Urinary bladder (tissue), 4 donors: Measurements from ENCODE around the gene RNASET2. TPM values are rescaled to one million over a fixed set of nuclear protein-coding genes. Genes with fewer than 3 reads are reported as not detected.

Experiments
- DNase-seq: peaks from one replicate; pipeline ENCODE4 v3.0.0-alpha.2; 2015; ENCODE audit errors: extremely low spot score
- H3K27ac ChIP-seq: one replicate; pipeline ENCODE4 v1.5.1; 2013; ENCODE audit warnings: low read depth, mild to moderate bottlenecking, moderate library complexity
- H3K36me3 ChIP-seq: one replicate; pipeline ENCODE4 v1.6.1; 2013; ENCODE audit warnings: mild to moderate bottlenecking, moderate library complexity; ENCODE audit not compliant: insufficient read depth
- H3K4me1 ChIP-seq: one replicate; pipeline ENCODE4 v1.6.1; 2013; ENCODE audit warnings: mild to moderate bottlenecking, moderate library complexity; ENCODE audit not compliant: insufficient read depth
- H3K4me3 ChIP-seq: one replicate; pipeline ENCODE4 v1.5.1; 2013; ENCODE audit warnings: low read depth, low read length
- WGBS: extraction: QIAGEN DNeasy Blood & Tissue Kit; methylation state at CpG from one replicate; pipeline ENCODE4 v1.1.7; 2013; 5-methylcytosine and 5-hydroxymethylcytosine counted together
- polyA plus RNA-seq: library from polyadenylated mRNA; stranded (reverse); fragments of 200-250 nt; gene quantifications from one replicate; pipeline ENCODE4 v1.2.3, GENCODE V29; 2013
- total RNA-seq: library from RNA; depleted of rRNA; stranded (reverse); fragments of >200 nt; gene quantifications from one replicate; pipeline ENCODE4 v1.2.3, GENCODE V29; 2014
- donor health status: healthy with polysubstance abuse.
- donor health status: healthy.

Gene RNASET2
- total and polyA plus RNA-seq, 2 donors = 42.8 to 54.5 TPM

GRCh38 chr6:166947251-166947650 lies 9.1 kb downstream of the RNASET2 start:
- 90% methylated on average over 5 of the region's 5 CpGs for WGBS
- no peaks in the 10 kb centered on the region for H3K4me1 ChIP-seq
- no peak overlapping the region for H3K27ac ChIP-seq
- no peak overlapping the region for H3K4me3 ChIP-seq
- DNase-seq = no peak
- H3K36me3 ChIP-seq = peaks cover 3% of the 10 kb centered on the region

- no peak for DNase-seq
- WGBS = 95% methylated on average over 16 of the region's 16 CpGs
- Histone ChIP-seq H3K4me1 (no peaks in the 10 kb centered on the region), H3K27ac (no peak overlapping the region), H3K4me3 (no peak overlapping the region), H3K36me3 (peaks cover 3% of the 10 kb centered on the region)
These were observed 10.2 kb downstream of the RNASET2 start for GRCh38 chr6:166946125-166946524.

GRCh38 chr6:166944666-166945256 lies 11.6 kb downstream of the RNASET2 start:
- Histone ChIP-seq H3K36me3 (peaks cover 3% of the 10 kb centered on the region), H3K4me3 (no peak overlapping the region), H3K4me1 (no peaks in the 10 kb centered on the region), H3K27ac (no peak overlapping the region)
- WGBS = 94% methylated on average over 16 of the region's 16 CpGs
- no peak for DNase-seq

GRCh38 chr6:166942393-166943168 lies 13.8 kb downstream of the RNASET2 start:
- WGBS = 75% methylated on average over 14 of the region's 14 CpGs
- Histone ChIP-seq H3K4me3 (no peak overlapping the region), H3K36me3 (peaks cover 6% of the 10 kb centered on the region), H3K4me1 (no peaks in the 10 kb centered on the region), H3K27ac (no peak overlapping the region)
- no peak for DNase-seq

GRCh38 chr6:166940643-166941068 lies 15.7 kb downstream of the RNASET2 start:
- no peak for DNase-seq
- Histone ChIP-seq H3K4me3 (no peak overlapping the region), H3K27ac (no peak overlapping the region), H3K4me1 (no peaks in the 10 kb centered on the region), H3K36me3 (peaks cover 3% of the 10 kb centered on the region)
- WGBS = 88% methylated on average over 7 of the region's 7 CpGs

GRCh38 chr6:166939894-166940293 lies 16.5 kb downstream of the RNASET2 start:
- peaks cover 3% of the 10 kb centered on the region for H3K36me3 ChIP-seq
- H3K27ac ChIP-seq = no peak overlapping the region
- WGBS = 91% methylated on average over 7 of the region's 7 CpGs
- no peak overlapping the region for H3K4me3 ChIP-seq
- H3K4me1 ChIP-seq = no peaks in the 10 kb centered on the region
- DNase-seq = no peak

GRCh38 chr6:166939345-166939744 lies 17.0 kb downstream of the RNASET2 start:
- 82% methylated on average over 4 of the region's 4 CpGs for WGBS
- no peaks in the 10 kb centered on the region for H3K4me1 ChIP-seq
- H3K36me3 ChIP-seq = peaks cover 3% of the 10 kb centered on the region

GRCh38 chr6:166938704-166939103 lies 17.6 kb downstream of the RNASET2 start:
- DNase-seq = no peak
- no peak overlapping the region for H3K4me3 ChIP-seq
- 96% methylated on average over 8 of the region's 8 CpGs for WGBS
- H3K4me1 ChIP-seq = no peaks in the 10 kb centered on the region
- peaks cover 3% of the 10 kb centered on the region for H3K36me3 ChIP-seq
- H3K27ac ChIP-seq = no peak overlapping the region

More at GRCh38 chr6:166939345-166939744, 17.0 kb downstream of the RNASET2 start:
- H3K27ac ChIP-seq = no peak overlapping the region
- no peak overlapping the region for H3K4me3 ChIP-seq
- no peak for DNase-seq

- no peak for DNase-seq
- 82% methylated on average over 12 of the region's 12 CpGs for WGBS
- no peaks in the 10 kb centered on the region for H3K4me1 ChIP-seq
- no peak overlapping the region for H3K4me3 ChIP-seq
- H3K27ac ChIP-seq = no peak overlapping the region
- peaks cover 3% of the 10 kb centered on the region for H3K36me3 ChIP-seq
These were observed 18.2 kb downstream of the RNASET2 start for GRCh38 chr6:166938150-166938549.

- Histone ChIP-seq H3K4me1 (no peaks in the 10 kb centered on the region), H3K27ac (no peak overlapping the region), H3K4me3 (no peak overlapping the region), H3K36me3 (peaks cover 3% of the 10 kb centered on the region)
- WGBS = 76% methylated on average over 8 of the region's 8 CpGs
- DNase-seq = no peak
These were observed 18.6 kb downstream of the RNASET2 start for GRCh38 chr6:166937746-166938145.

GRCh38 chr6:166936079-166936787 lies 20.1 kb downstream of the RNASET2 start:
- Histone ChIP-seq H3K27ac (no peak overlapping the region), H3K36me3 (peaks cover 3% of the 10 kb centered on the region), H3K4me3 (no peak overlapping the region), H3K4me1 (no peaks in the 10 kb centered on the region)
- no peak for DNase-seq
- whole genome bisulfite sequencing = 70% methylated on average over 8 of the region's 8 CpGs

- no peak for DNase-seq
- Histone ChIP-seq H3K27ac (no peak overlapping the region), H3K36me3 (peaks cover 3% of the 10 kb centered on the region), H3K4me3 (no peak overlapping the region), H3K4me1 (no peaks in the 10 kb centered on the region)
- 77% methylated on average over 7 of the region's 7 CpGs for WGBS
These were observed 21.0 kb downstream of the RNASET2 start for GRCh38 chr6:166935353-166935752.

GRCh38 chr6:166934174-166934573 lies 22.2 kb downstream of the RNASET2 start:
- H3K4me3 ChIP-seq = no peak overlapping the region
- no peaks in the 10 kb centered on the region for H3K4me1 ChIP-seq
- peaks cover 3% of the 10 kb centered on the region for H3K36me3 ChIP-seq
- WGBS = 87% methylated on average over 8 of the region's 8 CpGs
- H3K27ac ChIP-seq = no peak overlapping the region
- DNase-seq = no peak

GRCh38 chr6:166933396-166933795 lies 23.0 kb downstream of the RNASET2 start:
- 96% methylated on average over 6 of the region's 6 CpGs for WGBS
- peaks cover 4% of the 10 kb centered on the region for H3K36me3 ChIP-seq

More at GRCh38 chr6:166933396-166933795, 23.0 kb downstream of the RNASET2 start:
- Histone ChIP-seq H3K4me1 (no peaks in the 10 kb centered on the region), H3K4me3 (no peak overlapping the region), H3K27ac (no peak overlapping the region)
- no peak for DNase-seq
